ENCODE results near the gene HACD1. TPM values are rescaled to one million over a fixed set of nuclear protein-coding genes. Genes with fewer than 3 reads are reported as not detected.

Gene HACD1
- polyA plus RNA-seq, 1 donor from 2014 or later, result 23.0 TPM

GRCh38 chr10:17548162-17548561 lies 69.0 kb downstream of the HACD1 start:
- Histone ChIP-seq H2AFZ (ENCODE audit: low read depth, low read length) (no peak overlapping the region), H3K4me3 (ENCODE audit: low read length) (no peak overlapping the region), H3K9ac (ENCODE audit: low read length) (no peak overlapping the region), H3K9me2 (ENCODE audit: insufficient read depth, low read length) (no peaks in the 10 kb centered on the region), H3K27ac (ENCODE audit: low read length) (no peak overlapping the region), H3K27me3 (ENCODE audit: insufficient read depth, low read depth, low read length) (no peaks in the 10 kb centered on the region), H3K79me2 (replicated peaks; ENCODE audit: insufficient read depth, low read length) (no peaks in the 10 kb centered on the region), H4K20me1 (ENCODE audit: insufficient read depth) (no peaks in the 10 kb centered on the region), H3K4me2 (ENCODE audit: low read length) (no peak overlapping the region), H3K36me3 (ENCODE audit: insufficient read depth, low read length) (no peaks in the 10 kb centered on the region), H3K9me3 (ENCODE audit: low read length) (no peaks in the 10 kb centered on the region), H3F3A (ENCODE audit: insufficient read depth, low read length, poor library complexity, severe bottlenecking) (no peaks in the 10 kb centered on the region)
- no peak for TF ChIP-seq SMC3 (conservative IDR thresholded peaks at IDR 0.05; ENCODE audit: poor library complexity)
- no peak for TF ChIP-seq CTCF (IDR thresholded peaks at IDR 0.05; ENCODE audit: poor library complexity, severe bottlenecking)
- no peak for TF ChIP-seq EZH2 (IDR thresholded peaks at IDR 0.05; ENCODE audit: borderline replicate concordance, insufficient read depth, low read length, poor library complexity, severe bottlenecking)
- TF ChIP-seq MXI1 (conservative IDR thresholded peaks at IDR 0.05; ENCODE audit: poor library complexity, severe bottlenecking), result no peak

DNA sequence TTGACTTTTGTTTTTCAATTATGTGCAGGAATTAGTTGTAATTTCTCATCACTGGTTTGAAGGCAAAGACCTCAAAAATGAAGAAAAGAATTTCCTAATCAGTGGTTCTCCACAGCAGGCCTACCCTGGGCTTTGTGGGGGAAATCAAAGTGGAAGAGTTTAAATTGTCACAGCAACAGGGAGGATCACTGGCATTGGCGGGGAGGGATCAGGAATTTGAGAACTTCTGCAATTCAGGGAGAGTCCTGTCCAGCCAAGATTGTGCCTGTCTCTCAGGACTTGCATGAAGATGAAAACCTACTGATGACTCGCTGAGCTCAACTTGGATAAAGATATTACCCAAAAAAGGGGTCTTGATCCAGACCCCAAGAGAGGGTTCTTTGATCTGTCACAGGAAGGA lies 70.1 kb downstream of the HACD1 start:
- H2AFZ ChIP-seq (ENCODE audit: low read depth, low read length), result no peak overlapping the region
- no peaks in the 10 kb centered on the region for H3K79me2 ChIP-seq (replicated peaks; ENCODE audit: insufficient read depth, low read length)
- H3K4me2 ChIP-seq (ENCODE audit: low read length), result no peak overlapping the region
- TF ChIP-seq TAF1 (IDR thresholded peaks at IDR 0.05; ENCODE audit: low read depth) (no peak), RAD21 (conservative IDR thresholded peaks at IDR 0.05) (no peak), SMC3 (conservative IDR thresholded peaks at IDR 0.05; ENCODE audit: poor library complexity) (no peak), REST (IDR thresholded peaks at IDR 0.05; ENCODE audit: borderline replicate concordance) (no peak), CTCF (IDR thresholded peaks at IDR 0.05; ENCODE audit: poor library complexity, severe bottlenecking) (no peak), MXI1 (conservative IDR thresholded peaks at IDR 0.05; ENCODE audit: poor library complexity, severe bottlenecking) (no peak), EZH2 (IDR thresholded peaks at IDR 0.05; ENCODE audit: borderline replicate concordance, insufficient read depth, low read length, poor library complexity, severe bottlenecking) (no peak), EP300 (conservative IDR thresholded peaks at IDR 0.05; ENCODE audit: poor library complexity, severe bottlenecking) (no peak), POLR2AphosphoS5 (IDR thresholded peaks at IDR 0.05) (no peak)
- no peaks in the 10 kb centered on the region for H3K9me3 ChIP-seq (ENCODE audit: low read length)
- H3K9ac ChIP-seq (ENCODE audit: low read length), result no peak overlapping the region
- H3K27me3 ChIP-seq (ENCODE audit: insufficient read depth, low read depth, low read length), result no peaks in the 10 kb centered on the region
- no peaks in the 10 kb centered on the region for H4K20me1 ChIP-seq (ENCODE audit: insufficient read depth)
- H3F3A ChIP-seq (ENCODE audit: insufficient read depth, low read length, poor library complexity, severe bottlenecking), result no peaks in the 10 kb centered on the region
- no peaks in the 10 kb centered on the region for H3K9me2 ChIP-seq (ENCODE audit: insufficient read depth, low read length)
- H3K4me3 ChIP-seq (ENCODE audit: low read length), result no peak overlapping the region
- no peaks in the 10 kb centered on the region for H3K36me3 ChIP-seq (ENCODE audit: insufficient read depth, low read length)
- no peak overlapping the region for H3K27ac ChIP-seq (ENCODE audit: low read length)
